ENCODE results near the gene LRRC17. TPM values are rescaled to one million over a fixed set of nuclear protein-coding genes. Genes with fewer than 3 reads are reported as not detected.

Gene LRRC17
- total RNA-seq, 1 experiment from 2014 or later, result 0.47 TPM

DNA sequence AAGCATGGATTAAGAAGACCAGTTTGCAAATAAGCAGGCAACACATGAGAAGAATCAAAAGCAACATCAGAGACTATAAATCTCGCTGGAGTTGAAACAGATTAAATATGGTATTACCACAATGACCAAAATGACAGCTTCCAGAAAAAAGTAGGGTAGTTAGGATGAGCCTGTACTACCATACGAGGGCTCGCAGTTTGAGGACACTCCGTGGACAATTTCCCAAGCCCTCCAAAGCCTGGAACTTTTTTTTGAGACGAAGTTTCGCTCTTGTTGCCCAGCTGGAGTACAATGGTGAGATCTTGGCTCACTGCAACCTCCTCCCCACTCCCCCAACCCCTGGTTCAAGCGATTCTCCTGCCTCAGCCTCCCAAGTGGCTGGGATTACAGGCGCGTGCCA, 1.0 kb downstream of the LRRC17 start:
- TF ChIP-seq, protein P1, sequence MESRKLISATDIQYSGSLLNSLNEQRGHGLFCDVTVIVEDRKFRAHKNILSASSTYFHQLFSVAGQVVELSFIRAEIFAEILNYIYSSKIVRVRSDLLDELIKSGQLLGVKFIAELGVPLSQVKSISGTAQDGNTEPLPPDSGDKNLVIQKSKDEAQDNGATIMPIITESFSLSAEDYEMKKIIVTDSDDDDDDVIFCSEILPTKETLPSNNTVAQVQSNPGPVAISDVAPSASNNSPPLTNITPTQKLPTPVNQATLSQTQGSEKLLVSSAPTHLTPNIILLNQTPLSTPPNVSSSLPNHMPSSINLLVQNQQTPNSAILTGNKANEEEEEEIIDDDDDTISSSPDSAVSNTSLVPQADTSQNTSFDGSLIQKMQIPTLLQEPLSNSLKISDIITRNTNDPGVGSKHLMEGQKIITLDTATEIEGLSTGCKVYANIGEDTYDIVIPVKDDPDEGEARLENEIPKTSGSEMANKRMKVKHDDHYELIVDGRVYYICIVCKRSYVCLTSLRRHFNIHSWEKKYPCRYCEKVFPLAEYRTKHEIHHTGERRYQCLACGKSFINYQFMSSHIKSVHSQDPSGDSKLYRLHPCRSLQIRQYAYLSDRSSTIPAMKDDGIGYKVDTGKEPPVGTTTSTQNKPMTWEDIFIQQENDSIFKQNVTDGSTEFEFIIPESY (IDR thresholded peaks at IDR 0.05; ENCODE audit: extremely low read depth, insufficient replicate concordance, low read length), result no peak
- TF ChIP-seq, protein P2, sequence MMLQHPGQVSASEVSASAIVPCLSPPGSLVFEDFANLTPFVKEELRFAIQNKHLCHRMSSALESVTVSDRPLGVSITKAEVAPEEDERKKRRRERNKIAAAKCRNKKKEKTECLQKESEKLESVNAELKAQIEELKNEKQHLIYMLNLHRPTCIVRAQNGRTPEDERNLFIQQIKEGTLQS (IDR thresholded peaks at IDR 0.05), result no peak
- no peak for TF ChIP-seq RAD21 (IDR thresholded peaks at IDR 0.05; ENCODE audit: low read depth)
- no peak for TF ChIP-seq EZH2 (IDR thresholded peaks at IDR 0.05)
- TF ChIP-seq CEBPB (IDR thresholded peaks at IDR 0.05; ENCODE audit: low read depth), result no peak
- Histone ChIP-seq H3K4me1 (ENCODE audit: control insufficient read depth in 1 of 2, insufficient read depth in 2 of 2, low read length in 2 of 2) (peaks cover 0 to 15% of the 10 kb centered on the region in 2 experiments; a peak in 2 of 4 replicates), H2AFZ (ENCODE audit: low read depth, low read length, poor library complexity, severe bottlenecking) (no peak overlapping the region), H3K36me3 (ENCODE audit: control insufficient read depth in 1 of 2, insufficient read depth in 2 of 2, low read length in 2 of 2) (no peaks in the 10 kb centered on the region), H3K79me2 (ENCODE audit: insufficient read depth, low read length) (no peaks in the 10 kb centered on the region), H3K9ac (ENCODE audit: low read length) (no peak overlapping the region), H3K27ac (ENCODE audit: low read depth, low read length) (no peak overlapping the region), H3K9me2 (ENCODE audit: insufficient read depth) (no peaks in the 10 kb centered on the region), H3K4me2 (ENCODE audit: low read length) (no peak overlapping the region), H3K27me3 (ENCODE audit: insufficient read depth, low read length) (no peaks in the 10 kb centered on the region), H3K4me3 (replicated peaks in 1 of 2; ENCODE audit: low read depth in 1 of 2, low read length in 2 of 2) (no peak overlapping the region), H3K9me3 (ENCODE audit: control insufficient read depth in 1 of 2, insufficient read depth in 1 of 2, low read depth in 1 of 2, low read length in 2 of 2) (no peaks in the 10 kb centered on the region), H4K20me1 (ENCODE audit: insufficient read depth) (no peaks in the 10 kb centered on the region)
- RAD21 ChIA-PET (ENCODE audit: low non-redundant PET in 1 of 2, low total read pairs in 2 of 2, uncharacterized antibody in 2 of 2, unreplicated experiment in 2 of 2), result no interaction called here
- CTCF ChIA-PET, result no interaction called here
- intact Hi-C loops (cut with micrococcal nuclease), result no loop called here
- no TSS peak for BruUV-seq (replicated peaks)
- no peak for ATAC-seq
- POLR2A ChIA-PET, result no interaction called here
- DNase-seq (ENCODE audit: low read depth, low spot score), result no peak

- Histone ChIP-seq H3K9ac (ENCODE audit: low read length) (no peak overlapping the region), H3K36me3 (ENCODE audit: control insufficient read depth in 1 of 2, insufficient read depth in 2 of 2, low read length in 2 of 2) (no peaks in the 10 kb centered on the region), H2AFZ (ENCODE audit: low read depth, low read length, poor library complexity, severe bottlenecking) (no peak overlapping the region), H3K4me1 (ENCODE audit: control insufficient read depth in 1 of 2, insufficient read depth in 2 of 2, low read length in 2 of 2) (peaks cover 0 to 15% of the 10 kb centered on the region in 2 experiments; a peak in 2 of 4 replicates), H3K27ac (ENCODE audit: low read depth, low read length) (no peak overlapping the region), H3K9me3 (ENCODE audit: control insufficient read depth in 1 of 2, insufficient read depth in 1 of 2, low read depth in 1 of 2, low read length in 2 of 2) (no peaks in the 10 kb centered on the region), H3K9me2 (ENCODE audit: insufficient read depth) (no peaks in the 10 kb centered on the region), H4K20me1 (ENCODE audit: insufficient read depth) (no peaks in the 10 kb centered on the region), H3K4me2 (ENCODE audit: low read length) (no peak overlapping the region), H3K79me2 (ENCODE audit: insufficient read depth, low read length) (no peaks in the 10 kb centered on the region), H3K27me3 (ENCODE audit: insufficient read depth, low read length) (no peaks in the 10 kb centered on the region), H3K4me3 (replicated peaks in 1 of 2; ENCODE audit: low read depth in 1 of 2, low read length in 2 of 2) (no peak overlapping the region)
- BruUV-seq (replicated peaks), result no TSS peak
- ChIA-PET CTCF (interaction anchor here (1.3 kb wide), 1 partner anchor 147 kb away, joined by 6 read pairs; no protein-coding TSS in a partner anchor), RAD21 (ENCODE audit: low non-redundant PET in 1 of 2, low total read pairs in 2 of 2, uncharacterized antibody in 2 of 2, unreplicated experiment in 2 of 2) (interaction anchor here in 1 of 2 experiments (0.6 kb wide), 1 partner anchor 147 kb away, joined by 5 read pairs; no protein-coding TSS in a partner anchor), POLR2A (no interaction called here)
- intact Hi-C loops (cut with micrococcal nuclease), result no loop called here
- ATAC-seq (no peak), DNase-seq (ENCODE audit: low read depth, low spot score) (no peak)
- TF ChIP-seq TCF7L2 (IDR thresholded peaks at IDR 0.05; ENCODE audit: borderline replicate concordance, extremely low read depth, insufficient read depth, insufficient read length) (no peak), POLR2A (IDR thresholded peaks at IDR 0.05; ENCODE audit: borderline replicate concordance, extremely low read depth, insufficient read depth, insufficient read length) (no peak), CEBPB (IDR thresholded peaks at IDR 0.05; ENCODE audit: low read depth) (no peak), SRF (IDR thresholded peaks at IDR 0.05; ENCODE audit: low read depth) (no peak), MAX (IDR thresholded peaks at IDR 0.05) (no peak), SIN3A (IDR thresholded peaks at IDR 0.05; ENCODE audit: low read depth) (no peak), SP1 (IDR thresholded peaks at IDR 0.05; ENCODE audit: low read depth) (no peak), ZFX (IDR thresholded peaks at IDR 0.05) (no peak), YY1 (IDR thresholded peaks at IDR 0.05; ENCODE audit: extremely low read depth, insufficient replicate concordance, low read depth, low read length) (no peak)
- TF ChIP-seq, protein P2 (IDR thresholded peaks at IDR 0.05), result no peak
- TF ChIP-seq, protein P1 (IDR thresholded peaks at IDR 0.05; ENCODE audit: extremely low read depth, insufficient replicate concordance, low read length), result no peak
Observed at GRCh38 chr7:102914585-102914984, 1.8 kb downstream of the LRRC17 start.

All from HCT116 (cell line).